Skeletal muscle tissue (tissue), 4 donors: ENCODE data around the gene SCN8A. TPM values are rescaled to one million over a fixed set of nuclear protein-coding genes. Genes with fewer than 3 reads are reported as not detected.

Experiments used
- H3K27ac ChIP-seq: one replicate; pipeline ENCODE4 v1.7.0; 2013; ENCODE audit warnings: mild to moderate bottlenecking, low read depth, low read length, inconsistent platforms
- H3K27me3 ChIP-seq, 3 donors: one replicate each; pipeline ENCODE4 v1.7.0; 2013; ENCODE audit warnings: low read length in 3 of 3; ENCODE audit not compliant: control insufficient read depth in 3 of 3, insufficient read depth in 3 of 3
- H3K36me3 ChIP-seq, 3 donors: one replicate each; pipeline ENCODE4 v1.7.0; 2013; ENCODE audit warnings: low read length in 3 of 3; ENCODE audit not compliant: control insufficient read depth in 3 of 3, insufficient read depth in 3 of 3
- H3K4me1 ChIP-seq, 3 donors: one replicate each; pipeline ENCODE4 v1.7.0; 2013; ENCODE audit warnings: low read length in 3 of 3, mild to moderate bottlenecking in 3 of 3; ENCODE audit not compliant: control insufficient read depth in 3 of 3, insufficient read depth in 3 of 3
- H3K4me3 ChIP-seq, 3 donors: one replicate each; pipeline ENCODE4 v1.7.0; 2013; ENCODE audit warnings: low read length in 3 of 3
- H3K9ac ChIP-seq, 3 donors: one replicate each; pipeline ENCODE4 v1.7.0; 2013; ENCODE audit warnings: low read length in 3 of 3, mild to moderate bottlenecking in 3 of 3, moderate library complexity in 2 of 3, low read depth in 1 of 3
- H3K9me3 ChIP-seq, 3 donors: one replicate each; pipeline ENCODE4 v1.7.0; 2013; ENCODE audit warnings: low read length in 3 of 3; ENCODE audit not compliant: control insufficient read depth in 3 of 3
- total RNA-seq: library from RNA; depleted of rRNA; stranded (reverse); fragments of >200 nt; gene quantifications from one replicate; pipeline ENCODE4 v1.2.3, GENCODE V29; 2014
- donor health status: Osteomylitis.

Gene SCN8A
- total RNA-seq, 1 donor from 2014 or later, result 0.52 TPM

DNA sequence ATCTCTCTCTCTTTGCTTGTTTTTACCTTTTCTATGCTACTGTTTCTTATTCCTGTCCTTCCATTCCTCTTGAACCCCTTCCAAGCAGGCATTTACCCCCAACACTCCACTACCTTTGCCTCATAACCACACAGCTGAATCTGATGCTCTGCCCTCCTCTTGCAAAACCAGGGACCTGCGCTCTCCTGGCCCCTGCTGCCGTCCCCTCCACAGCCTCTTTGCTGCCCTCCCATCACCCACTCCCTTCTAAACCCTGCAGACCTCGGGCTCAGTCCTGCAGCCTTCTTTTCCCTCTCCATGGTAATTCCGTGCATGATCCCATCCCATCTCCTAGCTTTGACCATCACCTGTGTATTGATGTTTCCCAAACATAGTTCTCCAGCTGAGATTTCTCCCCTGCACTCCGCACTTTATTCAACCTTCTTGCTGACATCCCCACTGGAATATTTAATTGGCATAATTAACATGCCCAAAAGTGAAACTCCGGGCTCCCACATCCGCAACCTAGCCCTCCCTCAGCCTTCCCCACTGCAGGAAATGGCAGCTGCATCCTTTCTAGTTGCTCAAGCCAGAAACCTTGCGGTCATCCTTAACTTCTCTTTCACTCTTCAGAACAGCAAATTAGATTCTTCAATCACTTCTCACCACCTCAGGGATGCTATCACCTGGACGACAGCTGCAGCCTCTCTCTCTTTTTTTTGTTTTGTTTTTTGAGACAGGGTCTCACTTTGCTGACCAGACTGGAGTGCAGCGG is 241.5 kb downstream of the SCN8A start:
- Histone ChIP-seq H3K27me3 (peaks cover 9 to 21% (median 18%) of the 10 kb centered on the region in 3 donors), H3K9me3 (no peaks in the 10 kb centered on the region), H3K4me3 (peak overlapping the region in 1 of 3 donors; percentile 30), H3K36me3 (no peaks in the 10 kb centered on the region), H3K27ac (no peak overlapping the region), H3K9ac (no peak overlapping the region), H3K4me1 (peaks cover 2 to 4% (median 3%) of the 10 kb centered on the region in 3 donors)

DNA sequence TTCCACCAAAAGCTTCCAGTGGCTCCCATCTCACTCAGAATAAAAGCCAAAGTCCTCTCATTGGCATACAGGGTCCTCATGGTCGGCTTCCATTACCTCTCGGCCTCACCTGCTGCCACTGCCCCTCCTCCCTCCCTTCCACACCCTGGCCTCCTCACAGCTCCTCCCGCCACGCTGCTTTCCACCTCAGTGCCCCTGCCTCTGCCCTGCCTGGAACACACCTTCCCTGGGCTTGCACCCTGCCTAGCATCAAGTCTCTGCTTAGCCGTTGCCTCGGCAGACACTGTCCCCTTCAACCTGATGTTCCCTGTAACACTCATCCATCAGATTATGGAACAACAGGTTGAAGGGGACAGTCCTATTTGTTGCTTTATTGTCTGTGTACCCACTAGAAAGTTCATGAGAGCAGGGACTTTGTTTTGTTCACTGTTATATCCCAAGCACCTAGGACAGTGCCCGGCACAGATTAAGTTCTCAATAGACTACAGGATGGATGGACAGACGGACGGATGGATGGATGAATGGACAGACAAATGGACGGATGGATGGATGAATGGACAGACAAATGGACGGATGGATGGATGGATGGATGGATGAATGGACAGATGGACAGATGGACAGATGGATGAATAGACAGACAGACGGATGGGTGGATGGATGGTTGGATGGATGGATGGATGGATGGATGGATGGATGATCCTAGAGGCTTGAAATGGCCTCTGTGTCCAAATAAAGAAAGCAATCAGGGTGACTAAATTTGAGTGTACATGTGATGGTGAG is 242.6 kb downstream of the SCN8A start:
- Histone ChIP-seq H3K4me1 (peaks cover 7% of the 10 kb centered on the region in 3 donors), H3K27ac (no peak overlapping the region), H3K4me3 (no peak overlapping the region), H3K9ac (no peak overlapping the region), H3K9me3 (no peaks in the 10 kb centered on the region), H3K36me3 (no peaks in the 10 kb centered on the region), H3K27me3 (peaks cover 9 to 21% (median 18%) of the 10 kb centered on the region in 3 donors)

DNA sequence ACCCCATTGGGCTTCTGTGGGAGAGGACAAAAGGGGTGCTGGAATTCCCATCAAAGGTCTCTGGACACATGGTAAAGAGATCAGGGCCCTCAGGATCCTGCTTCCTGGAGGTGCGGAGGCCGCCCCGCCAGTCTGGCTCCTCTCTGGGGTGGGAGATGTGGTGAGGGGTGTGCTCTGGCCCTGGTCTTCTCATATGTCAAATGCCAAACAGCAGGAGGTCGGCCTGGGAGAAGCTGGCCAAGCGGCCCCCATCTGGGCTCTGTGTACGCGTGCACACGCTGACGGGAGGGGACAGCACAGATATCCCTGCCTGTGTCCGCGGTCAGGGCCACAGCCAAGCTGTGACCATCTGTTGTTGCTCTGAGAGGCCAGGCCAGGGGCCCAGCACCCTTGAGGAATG is 243.4 kb downstream of the SCN8A start:
- Histone ChIP-seq H3K4me1 (peaks cover 10 to 15% (median 11%) of the 10 kb centered on the region in 3 donors), H3K27me3 (peaks cover 9 to 21% (median 13%) of the 10 kb centered on the region in 3 donors), H3K36me3 (no peaks in the 10 kb centered on the region), H3K9me3 (no peaks in the 10 kb centered on the region), H3K27ac (no peak overlapping the region), H3K9ac (no peak overlapping the region), H3K4me3 (no peak overlapping the region)

DNA sequence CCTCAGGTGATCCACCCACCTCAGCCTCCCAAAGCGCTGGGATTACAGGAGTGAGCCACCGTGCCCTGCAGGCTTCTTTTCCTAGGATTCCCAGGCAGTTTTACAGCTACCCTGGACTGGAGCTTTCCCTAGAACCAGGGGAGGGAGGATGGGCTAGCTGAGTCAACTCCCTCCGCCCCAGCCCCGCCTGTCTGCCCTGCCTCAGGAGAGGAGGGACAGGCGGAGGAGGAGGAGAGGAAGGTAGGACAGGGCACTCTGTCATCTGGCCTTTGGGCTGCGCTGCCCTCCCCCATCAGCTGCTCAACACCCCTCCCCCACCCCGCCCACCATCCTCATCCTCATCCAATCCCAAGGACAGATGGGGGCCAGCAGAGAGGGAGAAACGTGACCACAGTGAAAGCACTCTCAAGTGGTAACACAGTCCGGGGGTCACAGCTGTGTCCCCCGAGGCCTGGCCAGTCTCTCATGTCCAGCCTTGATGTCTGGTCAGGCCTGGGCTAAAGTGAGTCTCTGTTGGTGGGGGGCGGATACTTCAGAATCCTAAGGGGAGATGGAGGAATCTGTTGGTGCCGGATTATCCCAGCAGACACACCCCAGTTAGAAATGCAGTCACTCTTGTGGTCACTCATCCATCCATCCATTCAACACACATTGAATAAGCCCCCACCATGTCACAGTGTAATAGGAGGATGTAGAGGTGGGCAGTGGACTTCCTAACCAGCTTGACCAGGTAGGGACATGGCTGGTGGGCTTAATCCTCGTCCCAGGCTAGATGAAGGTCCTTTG is 245.2 kb downstream of the SCN8A start:
- Histone ChIP-seq H3K36me3 (no peaks in the 10 kb centered on the region), H3K4me1 (peaks cover 11 to 21% (median 17%) of the 10 kb centered on the region in 3 donors), H3K27ac (no peak overlapping the region), H3K4me3 (no peak overlapping the region), H3K27me3 (peaks cover 8 to 18% (median 15%) of the 10 kb centered on the region in 3 donors), H3K9ac (no peak overlapping the region), H3K9me3 (no peaks in the 10 kb centered on the region)

DNA sequence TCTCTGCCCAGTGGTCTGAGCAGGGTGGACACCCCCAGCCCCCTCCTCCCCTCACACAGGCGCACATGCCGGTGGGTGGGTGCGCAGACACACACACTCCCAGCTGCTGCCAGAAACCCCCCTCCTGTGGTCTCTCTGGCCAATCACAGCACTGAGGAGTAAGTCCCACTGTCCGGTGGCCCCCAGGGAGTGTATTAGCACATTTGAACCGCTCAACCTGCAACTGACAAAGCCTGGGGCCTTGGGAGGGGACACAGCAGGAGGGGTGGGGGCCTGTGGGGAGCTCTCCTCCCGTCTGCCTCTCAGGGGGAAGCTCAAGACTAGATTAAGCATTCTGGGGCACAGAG is 245.8 kb downstream of the SCN8A start:
- Histone ChIP-seq H3K4me3 (no peak overlapping the region), H3K9me3 (no peaks in the 10 kb centered on the region), H3K36me3 (no peaks in the 10 kb centered on the region), H3K9ac (no peak overlapping the region), H3K4me1 (peaks cover 11 to 21% (median 17%) of the 10 kb centered on the region in 3 donors), H3K27me3 (peaks cover 3 to 16% (median 15%) of the 10 kb centered on the region in 3 donors), H3K27ac (no peak overlapping the region)

DNA sequence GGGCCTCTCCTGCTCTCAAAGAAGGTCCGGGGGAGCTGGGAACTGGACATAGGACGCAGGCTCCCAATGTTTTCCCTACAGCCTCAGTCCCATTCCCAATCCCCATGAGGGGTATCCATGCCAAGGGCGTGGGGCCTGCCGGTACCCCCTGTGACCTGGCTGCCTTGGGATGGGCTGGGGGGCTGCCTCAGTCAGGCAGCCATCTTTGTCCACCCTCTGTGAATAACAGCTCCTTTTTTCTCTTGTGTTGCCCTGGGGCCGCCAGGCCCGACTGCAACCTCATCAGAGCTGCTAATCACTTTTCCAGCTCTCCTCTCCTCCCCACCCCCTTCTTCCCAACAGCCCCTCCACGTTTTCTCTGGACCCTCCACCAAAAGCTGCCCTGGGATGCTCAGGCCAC is 246.3 kb downstream of the SCN8A start:
- H3K27me3 ChIP-seq, result peaks cover 3 to 15% (median 14%) of the 10 kb centered on the region in 3 donors
- H3K9me3 ChIP-seq, result no peaks in the 10 kb centered on the region
- peaks cover 11 to 21% (median 16%) of the 10 kb centered on the region in 3 donors for H3K4me1 ChIP-seq

DNA sequence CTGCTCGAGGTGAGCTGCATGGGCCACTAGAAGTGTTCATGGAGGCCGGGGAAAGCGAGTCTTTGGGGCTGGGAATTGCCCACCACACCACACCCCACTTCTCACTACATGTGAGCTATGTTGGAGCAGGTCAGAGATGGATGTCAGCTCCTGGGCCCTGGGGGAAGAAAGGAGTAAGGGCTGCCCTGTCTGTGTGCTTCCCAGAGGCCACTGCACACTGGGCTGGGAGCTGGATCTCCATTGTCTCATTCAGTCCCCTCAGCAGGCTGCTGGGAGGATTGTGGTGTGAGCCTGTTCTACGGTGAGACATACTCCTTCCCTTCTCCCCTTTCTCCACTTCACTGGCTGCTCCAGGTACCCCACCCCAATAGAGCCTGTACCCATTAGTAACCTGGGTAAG is 247.0 kb downstream of the SCN8A start:
- no peak overlapping the region for H3K27ac ChIP-seq
- peaks cover 6 to 21% (median 10%) of the 10 kb centered on the region in 3 donors for H3K27me3 ChIP-seq
- H3K4me1 ChIP-seq, result peaks cover 9 to 21% (median 14%) of the 10 kb centered on the region in 3 donors
- no peaks in the 10 kb centered on the region for H3K36me3 ChIP-seq
- H3K9me3 ChIP-seq, result no peaks in the 10 kb centered on the region
- no peak overlapping the region for H3K4me3 ChIP-seq
- no peak overlapping the region for H3K9ac ChIP-seq

More for the DNA sequence above, 246.3 kb downstream of the SCN8A start:
- no peak overlapping the region for H3K9ac ChIP-seq
- no peaks in the 10 kb centered on the region for H3K36me3 ChIP-seq
- no peak overlapping the region for H3K4me3 ChIP-seq
- no peak overlapping the region for H3K27ac ChIP-seq

DNA sequence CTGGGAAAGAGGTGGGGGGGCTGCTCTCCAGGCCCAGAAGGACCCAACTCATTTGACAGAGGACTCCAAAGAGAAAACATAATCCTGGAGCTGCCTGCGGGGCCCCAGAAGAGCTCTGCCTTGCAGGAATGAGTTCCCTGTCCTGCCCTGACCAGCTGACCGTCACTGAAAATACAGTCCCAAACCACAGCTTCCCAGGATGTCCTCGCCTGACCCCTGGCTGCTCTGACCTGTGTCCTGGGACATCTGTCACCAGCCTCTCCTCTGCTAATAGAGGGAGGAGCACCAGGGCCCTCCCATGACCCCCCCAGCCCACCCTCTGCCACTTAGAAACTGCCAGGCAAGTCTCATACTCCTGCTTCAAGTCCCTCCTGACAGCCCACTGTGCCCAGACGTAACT is 247.7 kb downstream of the SCN8A start:
- Histone ChIP-seq H3K36me3 (no peaks in the 10 kb centered on the region), H3K9ac (peak overlapping the region in 1 of 3 donors; percentile 33), H3K4me1 (peaks cover 9 to 21% (median 14%) of the 10 kb centered on the region in 3 donors), H3K4me3 (no peak overlapping the region), H3K9me3 (no peaks in the 10 kb centered on the region), H3K27ac (no peak overlapping the region), H3K27me3 (peaks cover 9 to 19% (median 10%) of the 10 kb centered on the region in 3 donors)

DNA sequence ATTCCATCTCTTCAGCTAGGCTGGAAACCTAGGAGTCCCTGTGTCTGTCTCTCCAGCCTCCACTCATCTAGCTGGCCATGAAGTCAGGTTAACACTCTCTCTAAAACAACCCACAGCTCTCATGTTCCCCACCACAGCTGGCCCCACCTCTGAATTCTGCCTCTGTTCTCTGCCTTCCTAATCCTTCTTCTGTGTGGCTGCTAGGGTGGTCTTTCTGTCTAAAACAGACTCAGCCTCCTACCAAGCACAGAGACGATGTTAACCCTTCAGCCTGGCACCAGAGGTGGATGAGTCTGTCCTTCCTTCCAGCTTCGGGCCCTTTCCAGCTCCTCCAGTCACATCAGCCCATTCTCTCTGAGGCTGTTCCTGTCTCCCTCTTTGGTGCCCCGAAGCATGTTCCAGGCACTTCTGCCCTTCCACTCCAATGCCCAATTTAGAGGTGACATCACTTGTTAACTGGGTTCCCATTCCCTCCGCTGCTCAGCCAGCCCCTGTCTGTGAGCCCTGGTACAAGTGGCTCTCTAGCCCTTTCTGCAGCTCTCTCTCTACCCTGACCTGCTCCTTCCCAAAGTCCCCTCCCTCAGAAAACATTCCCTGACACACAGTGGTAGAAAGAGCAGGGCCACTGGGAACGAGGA is 248.4 kb downstream of the SCN8A start:
- Histone ChIP-seq H3K4me3 (no peak overlapping the region), H3K27me3 (peaks cover 10 to 20% (median 11%) of the 10 kb centered on the region in 3 donors)

More for the DNA sequence above, 248.4 kb downstream of the SCN8A start:
- Histone ChIP-seq H3K36me3 (no peaks in the 10 kb centered on the region), H3K4me1 (peaks cover 9 to 21% (median 14%) of the 10 kb centered on the region in 3 donors), H3K9me3 (no peaks in the 10 kb centered on the region), H3K9ac (no peak overlapping the region), H3K27ac (no peak overlapping the region)
